ENCODE results near the gene GPR132. TPM values are rescaled to one million over a fixed set of nuclear protein-coding genes. Genes with fewer than 3 reads are reported as not detected.
A peak's percentile ranks its signal among the peaks of the same experiment; 100 is the strongest.

Gene GPR132
- total RNA-seq, 2 experiments from 2014 or later, result 33.4 to 34.2 TPM

- ChIA-PET CTCF (interaction anchor here (4.8 to 12.1 kb wide), 2 partner anchors 11 to 32 kb away, joined by 29 to 179 read pairs; no protein-coding TSS in a partner anchor), POLR2A (interaction anchor here (1.5 kb wide), 1 partner anchor 35 kb away, joined by 3 read pairs; the partner anchor contains the start of gene CDCA4)
- peaks cover 28% of the 10 kb centered on the region for H3K4me1 Mint-ChIP-seq (ENCODE audit: low read depth)
- H3K36me3 Mint-ChIP-seq, result peaks cover 48% of the 10 kb centered on the region
- no peak for DNase-seq
- H3K27me3 Mint-ChIP-seq, result no peaks in the 10 kb centered on the region
- H3K9me3 Mint-ChIP-seq, result no peaks in the 10 kb centered on the region
- H3K27ac Mint-ChIP-seq, result no peak overlapping the region
- no peak overlapping the region for H3K4me3 Mint-ChIP-seq
- intact Hi-C loops (cut with micrococcal nuclease), result no loop called here
Measured at GRCh38 chr14:105056303-105056831, 8.9 kb downstream of the GPR132 start.

- peaks cover 52% of the 10 kb centered on the region for H3K36me3 Mint-ChIP-seq
- H3K4me3 Mint-ChIP-seq, result no peak overlapping the region
- ChIA-PET POLR2A (interaction anchor here (1.5 kb wide), 1 partner anchor 34 kb away, joined by 3 read pairs; the partner anchor contains the start of gene CDCA4), CTCF (interaction anchor here (4.8 kb wide), 1 partner anchor 10 kb away, joined by 29 read pairs; no protein-coding TSS in a partner anchor)
- intact Hi-C loops (cut with micrococcal nuclease), result no loop called here
- H3K27ac Mint-ChIP-seq, result no peak overlapping the region
- DNase-seq, result no peak
- H3K9me3 Mint-ChIP-seq, result no peaks in the 10 kb centered on the region
- H3K4me1 Mint-ChIP-seq (ENCODE audit: low read depth), result peaks cover 27% of the 10 kb centered on the region
- no peaks in the 10 kb centered on the region for H3K27me3 Mint-ChIP-seq
Measured at GRCh38 chr14:105055736-105056302, 9.4 kb downstream of the GPR132 start.

- no peak overlapping the region for H3K4me3 Mint-ChIP-seq
- H3K4me1 Mint-ChIP-seq (ENCODE audit: low read depth), result peaks cover 22% of the 10 kb centered on the region
- H3K27me3 Mint-ChIP-seq, result no peaks in the 10 kb centered on the region
- DNase-seq, result no peak
- intact Hi-C loops (cut with micrococcal nuclease), result no loop called here
- CTCF ChIA-PET, result no interaction called here
- no peak overlapping the region for H3K27ac Mint-ChIP-seq
- POLR2A ChIA-PET, result no interaction called here
- H3K36me3 Mint-ChIP-seq, result peaks cover 49% of the 10 kb centered on the region
- H3K9me3 Mint-ChIP-seq, result no peaks in the 10 kb centered on the region
Measured at GRCh38 chr14:105055334-105055733, 9.9 kb downstream of the GPR132 start.

- ChIA-PET CTCF (interaction anchor here (1.1 kb wide), 1 partner anchor 8 kb away, joined by 4 read pairs; no protein-coding TSS in a partner anchor), POLR2A (interaction anchor here (0.7 to 2.5 kb wide), 3 partner anchors 11 to 33 kb away, joined by 3 to 8 read pairs (median 3); partner anchors contain the start of gene GPR132)
- no peak for DNase-seq
- Mint-ChIP-seq H3K9me3 (no peaks in the 10 kb centered on the region), H3K27ac (no peak overlapping the region), H3K4me1 (ENCODE audit: low read depth) (peaks cover 9% of the 10 kb centered on the region), H3K36me3 (peaks cover 48% of the 10 kb centered on the region), H3K27me3 (no peaks in the 10 kb centered on the region), H3K4me3 (no peak overlapping the region)
- intact Hi-C loops (cut with micrococcal nuclease), result no loop called here
Measured at GRCh38 chr14:105053996-105054395, 11.2 kb downstream of the GPR132 start.

GRCh38 chr14:105053421-105053820 is 11.8 kb downstream of the GPR132 start:
- CTCF ChIA-PET, result no interaction called here
- H3K27me3 Mint-ChIP-seq, result no peaks in the 10 kb centered on the region
- no peak overlapping the region for H3K4me3 Mint-ChIP-seq
- no peak overlapping the region for H3K27ac Mint-ChIP-seq
- peaks cover 46% of the 10 kb centered on the region for H3K36me3 Mint-ChIP-seq
- peaks cover 4% of the 10 kb centered on the region for H3K4me1 Mint-ChIP-seq (ENCODE audit: low read depth)
- intact Hi-C loops (cut with micrococcal nuclease), result no loop called here
- POLR2A ChIA-PET, result interaction anchor here (0.6 to 2.5 kb wide), 4 partner anchors 11 to 230 kb away, joined by 3 to 8 read pairs (median 3); partner anchors contain the start of gene GPR132
- H3K9me3 Mint-ChIP-seq, result no peaks in the 10 kb centered on the region
- DNase-seq, result no peak

- no peak overlapping the region for H3K4me3 Mint-ChIP-seq
- no peak for DNase-seq
- CTCF ChIA-PET, result interaction anchor here (1.3 kb wide), 1 partner anchor 33 kb away, joined by 3 read pairs; no protein-coding TSS in a partner anchor
- H3K36me3 Mint-ChIP-seq, result peaks cover 42% of the 10 kb centered on the region
- H3K27ac Mint-ChIP-seq, result no peak overlapping the region
- intact Hi-C loops (cut with micrococcal nuclease), result no loop called here
- H3K27me3 Mint-ChIP-seq, result no peaks in the 10 kb centered on the region
- POLR2A ChIA-PET, result interaction anchor here (2.5 kb wide), 1 partner anchor 13 kb away, joined by 8 read pairs; the partner anchor contains the start of gene GPR132
- H3K9me3 Mint-ChIP-seq, result no peaks in the 10 kb centered on the region
- H3K4me1 Mint-ChIP-seq (ENCODE audit: low read depth), result peaks cover 4% of the 10 kb centered on the region
Measured at GRCh38 chr14:105052110-105052458, 13.1 kb downstream of the GPR132 start.

- H3K4me1 Mint-ChIP-seq (ENCODE audit: low read depth), result peaks cover 4% of the 10 kb centered on the region
- DNase-seq, result no peak
- ChIA-PET CTCF (interaction anchor here (1.3 kb wide), 1 partner anchor 34 kb away, joined by 3 read pairs; no protein-coding TSS in a partner anchor), POLR2A (interaction anchor here (2.5 kb wide), 1 partner anchor 13 kb away, joined by 8 read pairs; the partner anchor contains the start of gene GPR132)
- no peak overlapping the region for H3K4me3 Mint-ChIP-seq
- H3K27ac Mint-ChIP-seq, result no peak overlapping the region
- H3K27me3 Mint-ChIP-seq, result no peaks in the 10 kb centered on the region
- intact Hi-C loops (cut with micrococcal nuclease), result no loop called here
- no peaks in the 10 kb centered on the region for H3K9me3 Mint-ChIP-seq
- H3K36me3 Mint-ChIP-seq, result peaks cover 35% of the 10 kb centered on the region
Measured at GRCh38 chr14:105051182-105052109, 13.8 kb downstream of the GPR132 start.

- no peak overlapping the region for H3K4me3 Mint-ChIP-seq
- no peak overlapping the region for H3K27ac Mint-ChIP-seq
- POLR2A ChIA-PET, result no interaction called here
- CTCF ChIA-PET, result no interaction called here
- no peaks in the 10 kb centered on the region for H3K27me3 Mint-ChIP-seq
- intact Hi-C loops (cut with micrococcal nuclease), result no loop called here
- H3K36me3 Mint-ChIP-seq, result peaks cover 29% of the 10 kb centered on the region
- H3K9me3 Mint-ChIP-seq, result no peaks in the 10 kb centered on the region
- DNase-seq, result no peak
- H3K4me1 Mint-ChIP-seq (ENCODE audit: low read depth), result peaks cover 6% of the 10 kb centered on the region
Measured at GRCh38 chr14:105050551-105050897, 14.7 kb downstream of the GPR132 start.

- POLR2A ChIA-PET, result no interaction called here
- Mint-ChIP-seq H3K36me3 (peaks cover 23% of the 10 kb centered on the region), H3K27ac (no peak overlapping the region), H3K9me3 (no peaks in the 10 kb centered on the region), H3K27me3 (peaks cover under 1% of the 10 kb centered on the region), H3K4me1 (ENCODE audit: low read depth) (peaks cover 9% of the 10 kb centered on the region), H3K4me3 (no peak overlapping the region)
- DNase-seq, result no peak
- CTCF ChIA-PET, result no interaction called here
- intact Hi-C loops (cut with micrococcal nuclease), result no loop called here
Measured at GRCh38 chr14:105049753-105050550, 15.3 kb downstream of the GPR132 start.

GRCh38 chr14:105047283-105048016 is 17.8 kb downstream of the GPR132 start:
- ChIA-PET POLR2A (interaction anchor here (0.8 to 1.2 kb wide), 3 partner anchors 12 to 21 kb away, joined by 3 to 4 read pairs (median 3); no protein-coding TSS in a partner anchor), CTCF (interaction anchor here (1.2 to 5.5 kb wide), 4 partner anchors 21 to 73 kb away, joined by 6 to 108 read pairs (median 18); no protein-coding TSS in a partner anchor)
- peak overlapping the region; percentile 8 for H3K4me3 Mint-ChIP-seq
- H3K9me3 Mint-ChIP-seq, result no peaks in the 10 kb centered on the region
- peaks cover 15% of the 10 kb centered on the region for H3K4me1 Mint-ChIP-seq (ENCODE audit: low read depth)
- H3K27me3 Mint-ChIP-seq, result peaks cover 9% of the 10 kb centered on the region
- intact Hi-C loops (cut with micrococcal nuclease), result no loop called here
- peaks cover 13% of the 10 kb centered on the region for H3K36me3 Mint-ChIP-seq
- H3K27ac Mint-ChIP-seq, result no peak overlapping the region
- peak; percentile 50 for DNase-seq

- no peak overlapping the region for H3K27ac Mint-ChIP-seq
- peaks cover 15% of the 10 kb centered on the region for H3K4me1 Mint-ChIP-seq (ENCODE audit: low read depth)
- no peaks in the 10 kb centered on the region for H3K9me3 Mint-ChIP-seq
- no peak for DNase-seq
- POLR2A ChIA-PET, result interaction anchor here (0.8 to 1.2 kb wide), 2 partner anchors 12 to 14 kb away, joined by 3 to 4 read pairs; no protein-coding TSS in a partner anchor
- H3K36me3 Mint-ChIP-seq, result peaks cover 11% of the 10 kb centered on the region
- intact Hi-C loops (cut with micrococcal nuclease), result no loop called here
- CTCF ChIA-PET, result interaction anchor here (0.6 to 5.5 kb wide), 18 partner anchors 10 to 152 kb away, joined by 3 to 108 read pairs (median 6); partner anchors contain the start of genes CDCA4 and GPR132
- peaks cover 9% of the 10 kb centered on the region for H3K27me3 Mint-ChIP-seq
- no peak overlapping the region for H3K4me3 Mint-ChIP-seq
Measured at GRCh38 chr14:105046891-105047282, 18.3 kb downstream of the GPR132 start.
